Stomach (tissue), 4 donors: ENCODE results near the gene OPALIN.
"Not testable (repeated sequence)": the region's sequence is repeated elsewhere in the genome, so short reads cannot be mapped to it uniquely, and the experiment has no call there.

Source experiments
- CTCF ChIP-seq, 7 experiments: fragments of 450-650 bp in 4 of 7; fragments of 200-600 bp in 3 of 7; sonication (generic) in 3 of 7; IDR thresholded peaks; one replicate each; pipeline ENCODE4 v1.5.1; 2016 to 2019; ENCODE audit warnings: antibody characterized with exemption in 7 of 7, control low read depth in 2 of 7, mild to moderate bottlenecking in 1 of 7
- EP300 ChIP-seq: sonication (generic); formaldehyde crosslinking; IDR thresholded peaks from one replicate; pipeline ENCODE4 v1.6.1; 2017; ENCODE audit warnings: antibody characterized with exemption
- POLR2A ChIP-seq, 4 donors: fragments of 450-650 bp; IDR thresholded peaks; one replicate each; pipeline ENCODE4 v1.6.1; 2016; ENCODE audit warnings: antibody characterized with exemption in 4 of 4, control low read depth in 2 of 4, mild to moderate bottlenecking in 1 of 4, moderate library complexity in 1 of 4
- POLR2AphosphoS5 ChIP-seq, 3 donors: sonication (generic); formaldehyde crosslinking; IDR thresholded peaks; one replicate each; pipeline ENCODE4 v1.6.1; 2016; ENCODE audit warnings: antibody characterized with exemption in 3 of 3

DNA sequence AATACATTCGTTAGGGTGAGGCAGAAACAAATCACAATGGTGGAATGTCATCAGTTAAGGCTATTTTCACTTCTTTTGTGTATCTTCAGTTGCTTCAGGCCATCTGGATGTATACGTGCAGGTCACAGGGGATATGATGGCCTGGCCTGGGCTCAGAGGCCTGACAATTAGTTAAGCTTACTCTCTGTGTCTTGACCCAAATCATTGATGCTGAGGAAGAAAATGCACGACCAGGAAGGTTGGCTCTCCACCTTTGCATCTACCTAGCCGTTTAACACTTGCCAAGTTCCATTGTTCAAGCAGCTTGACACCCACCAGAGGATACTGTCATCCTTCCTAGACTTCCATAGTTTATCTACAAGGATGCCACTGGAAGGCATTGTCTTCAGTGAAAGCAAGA, 49.9 kb downstream of the OPALIN start:
- not testable (repeated sequence) for TF ChIP-seq CTCF (IDR thresholded peaks at IDR 0.05); POLR2A (IDR thresholded peaks at IDR 0.05); POLR2AphosphoS5 (IDR thresholded peaks at IDR 0.05); EP300
